Trophoblast cell (in vitro differentiated cells and primary cell): ENCODE measurements around the gene CD69.

Experiments used
- DNase-seq, 2 donors: peaks; one replicate each; pipeline ENCODE4 v3.0.0-alpha.2; 2016
- H2AFZ ChIP-seq: 2 replicates; pipeline ENCODE4 v1.6.1; 2013; ENCODE audit warnings: low read length, moderate library complexity, mild to moderate bottlenecking; ENCODE audit not compliant: insufficient read depth, poor library complexity
- H2AK5ac ChIP-seq: 2 replicates; pipeline ENCODE4 v1.6.1; 2013; ENCODE audit warnings: mild to moderate bottlenecking, low read length
- H2BK120ac ChIP-seq: 2 replicates; pipeline ENCODE4 v1.6.1; 2013; ENCODE audit warnings: low read length, mild to moderate bottlenecking, moderate library complexity; ENCODE audit not compliant: insufficient read depth, poor library complexity
- H2BK12ac ChIP-seq: 2 replicates; pipeline ENCODE4 v1.6.1; 2013; ENCODE audit warnings: mild to moderate bottlenecking, low read length, moderate library complexity
- H2BK5ac ChIP-seq: 2 replicates; pipeline ENCODE4 v1.6.1; 2013; ENCODE audit warnings: low read length, low read depth, moderate library complexity, mild to moderate bottlenecking; ENCODE audit not compliant: poor library complexity
- H3K14ac ChIP-seq: 2 replicates; pipeline ENCODE4 v1.6.1; 2013; ENCODE audit warnings: mild to moderate bottlenecking, low read length
- H3K18ac ChIP-seq: 2 replicates; pipeline ENCODE4 v1.6.1; 2013; ENCODE audit warnings: mild to moderate bottlenecking, low read length
- H3K23ac ChIP-seq: 2 replicates; pipeline ENCODE4 v1.6.1; 2013; ENCODE audit warnings: low read length
- H3K27ac ChIP-seq: 2 replicates; pipeline ENCODE4 v1.5.1; 2013; ENCODE audit warnings: low read depth, mild to moderate bottlenecking, inconsistent platforms, low read length, moderate library complexity
- H3K27me3 ChIP-seq: 2 replicates; pipeline ENCODE4 v1.6.1; 2013; ENCODE audit warnings: inconsistent platforms, mild to moderate bottlenecking, low read length, moderate library complexity; ENCODE audit not compliant: insufficient read depth
- H3K36me3 ChIP-seq, 2 experiments: 1 replicate in 1 of 2; 2 replicates in 1 of 2; pipeline ENCODE4 v1.6.1; 2013; ENCODE audit warnings: low read length in 2 of 2, mild to moderate bottlenecking in 2 of 2, moderate library complexity in 1 of 2; ENCODE audit not compliant: insufficient read depth in 2 of 2, control insufficient read depth in 1 of 2
- H3K4ac ChIP-seq: 2 replicates; pipeline ENCODE4 v1.6.1; 2013; ENCODE audit warnings: low read depth, mild to moderate bottlenecking, low read length, moderate library complexity
- H3K4me1 ChIP-seq, 2 experiments: 1 replicate in 1 of 2; 2 replicates in 1 of 2; pipeline ENCODE4 v1.6.1; 2013; ENCODE audit warnings: low read length in 2 of 2, mild to moderate bottlenecking in 2 of 2, moderate library complexity in 1 of 2; ENCODE audit not compliant: insufficient read depth in 2 of 2, control insufficient read depth in 1 of 2
- H3K4me2 ChIP-seq: 2 replicates; pipeline ENCODE4 v1.6.1; 2013; ENCODE audit warnings: inconsistent platforms, mild to moderate bottlenecking, low read length, moderate library complexity
- H3K4me3 ChIP-seq: 2 replicates; pipeline ENCODE4 v1.5.1; 2013; ENCODE audit warnings: mild to moderate bottlenecking, low read depth, low read length, inconsistent platforms
- H3K79me1 ChIP-seq: one replicate; pipeline ENCODE4 v1.6.1; 2013; ENCODE audit warnings: low read length
- H3K79me2 ChIP-seq: 2 replicates; pipeline ENCODE4 v1.6.1; 2013; ENCODE audit warnings: low read length, mild to moderate bottlenecking; ENCODE audit not compliant: control insufficient read depth, insufficient read depth, poor library complexity
- H3K9ac ChIP-seq: 2 replicates; pipeline ENCODE4 v1.6.1; 2013; ENCODE audit warnings: mild to moderate bottlenecking, low read length
- H3K9me3 ChIP-seq: 2 replicates; pipeline ENCODE4 v1.6.1; 2013; ENCODE audit warnings: low read depth, mild to moderate bottlenecking, control low read depth, inconsistent platforms, low read length; ENCODE audit not compliant: insufficient read depth
- H4K12ac ChIP-seq: 2 replicates; pipeline ENCODE4 v1.6.1; 2013; ENCODE audit warnings: low read depth, mild to moderate bottlenecking, low read length, moderate library complexity
- H4K8ac ChIP-seq: 2 replicates; pipeline ENCODE4 v1.6.1; 2013; ENCODE audit warnings: low read depth, mild to moderate bottlenecking, low read length, moderate library complexity
- H4K91ac ChIP-seq: one replicate; pipeline ENCODE4 v1.6.1; 2013; ENCODE audit warnings: low read depth, mild to moderate bottlenecking, low read length, moderate library complexity
- WGBS: extraction: QIAGEN DNeasy Blood & Tissue Kit; methylation state at CpG from one replicate; pipeline ENCODE4 v1.1.7; 2013; ENCODE audit warnings: missing lambda C conversion rate; ENCODE audit not compliant: insufficient read length, insufficient coverage; ENCODE audit errors: extremely low coverage; 5-methylcytosine and 5-hydroxymethylcytosine counted together

CD69 gene

DNA sequence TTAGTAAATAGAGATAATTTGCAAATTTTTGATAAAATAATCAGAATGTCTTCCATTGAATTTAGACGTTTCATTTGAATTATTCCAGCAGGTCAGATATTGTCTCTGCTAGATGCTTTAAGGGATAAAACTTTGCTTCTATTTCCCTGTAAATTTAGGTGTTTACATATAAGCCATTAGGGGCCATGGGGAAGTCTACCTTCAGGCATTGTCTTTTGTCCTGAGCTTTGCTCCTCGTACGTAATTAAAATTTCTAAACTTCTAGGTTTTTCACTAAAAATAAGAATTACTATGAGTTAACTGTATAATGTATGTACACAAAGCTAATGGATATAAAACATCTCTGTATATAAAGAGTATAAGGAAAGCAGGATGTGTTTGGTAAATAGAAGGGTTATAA lies 24.1 kb upstream of the CD69 start:
- Histone ChIP-seq H3K36me3 (no peaks in the 10 kb centered on the region), H3K27me3 (no peaks in the 10 kb centered on the region), H2AK5ac (no peak overlapping the region)

DNA sequence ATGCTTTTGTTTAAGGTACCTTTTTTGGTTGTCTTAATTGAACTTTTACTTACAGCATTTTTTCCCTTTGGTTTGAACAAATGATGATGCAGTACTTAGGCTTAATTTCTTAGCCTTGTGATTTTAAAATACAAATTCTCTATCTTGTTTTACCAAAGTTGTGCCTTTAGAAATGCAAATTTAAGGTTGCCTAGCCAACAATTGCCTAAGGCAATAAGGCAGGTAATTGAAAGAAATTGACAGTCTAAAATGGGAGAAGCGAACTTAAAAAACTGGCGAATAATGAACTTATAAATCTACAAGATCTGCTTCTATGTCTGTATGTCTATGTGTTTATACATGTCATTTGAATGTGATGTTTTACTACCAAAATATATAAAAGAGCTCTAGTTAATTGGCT lies 23.6 kb upstream of the CD69 start:
- no CpG with 5 or more reads among the region's 2 CpGs for WGBS
- Histone ChIP-seq H3K27ac (no peak overlapping the region), H3K79me1 (no peaks in the 10 kb centered on the region), H3K79me2 (no peaks in the 10 kb centered on the region), H3K4ac (no peak overlapping the region), H2BK120ac (no peak overlapping the region), H3K14ac (no peak overlapping the region), H3K4me1 (no peaks in the 10 kb centered on the region), H2AK5ac (no peak overlapping the region), H3K23ac (no peak overlapping the region), H3K9me3 (peaks cover 2% of the 10 kb centered on the region), H2BK12ac (no peak overlapping the region), H3K4me2 (no peak overlapping the region), H3K9ac (no peak overlapping the region), H3K18ac (no peak overlapping the region), H2BK5ac (no peak overlapping the region), H4K91ac (no peak overlapping the region), H4K12ac (no peak overlapping the region), H2AFZ (no peak overlapping the region), H3K36me3 (no peaks in the 10 kb centered on the region), H3K4me3 (no peak overlapping the region), H4K8ac (no peak overlapping the region), H3K27me3 (no peaks in the 10 kb centered on the region)
- DNase-seq = no peak

More for the DNA sequence above, 24.1 kb upstream of the CD69 start:
- H2BK5ac ChIP-seq = no peak overlapping the region
- H3K23ac ChIP-seq = no peak overlapping the region
- H3K79me1 ChIP-seq = no peaks in the 10 kb centered on the region
- no peak overlapping the region for H3K14ac ChIP-seq
- WGBS = no CpG with 5 or more reads among the region's 3 CpGs
- no peak overlapping the region for H2AFZ ChIP-seq
- no peaks in the 10 kb centered on the region for H3K4me1 ChIP-seq
- no peak overlapping the region for H3K27ac ChIP-seq
- H3K9ac ChIP-seq = no peak overlapping the region
- H3K9me3 ChIP-seq = peaks cover 2% of the 10 kb centered on the region
- no peak overlapping the region for H4K12ac ChIP-seq
- H3K4me3 ChIP-seq = no peak overlapping the region
- H3K79me2 ChIP-seq = no peaks in the 10 kb centered on the region
- no peak overlapping the region for H4K8ac ChIP-seq
- H2BK120ac ChIP-seq = no peak overlapping the region
- no peak for DNase-seq
- no peak overlapping the region for H4K91ac ChIP-seq
- no peak overlapping the region for H3K18ac ChIP-seq
- no peak overlapping the region for H3K4me2 ChIP-seq
- no peak overlapping the region for H3K4ac ChIP-seq
- H2BK12ac ChIP-seq = no peak overlapping the region

DNA sequence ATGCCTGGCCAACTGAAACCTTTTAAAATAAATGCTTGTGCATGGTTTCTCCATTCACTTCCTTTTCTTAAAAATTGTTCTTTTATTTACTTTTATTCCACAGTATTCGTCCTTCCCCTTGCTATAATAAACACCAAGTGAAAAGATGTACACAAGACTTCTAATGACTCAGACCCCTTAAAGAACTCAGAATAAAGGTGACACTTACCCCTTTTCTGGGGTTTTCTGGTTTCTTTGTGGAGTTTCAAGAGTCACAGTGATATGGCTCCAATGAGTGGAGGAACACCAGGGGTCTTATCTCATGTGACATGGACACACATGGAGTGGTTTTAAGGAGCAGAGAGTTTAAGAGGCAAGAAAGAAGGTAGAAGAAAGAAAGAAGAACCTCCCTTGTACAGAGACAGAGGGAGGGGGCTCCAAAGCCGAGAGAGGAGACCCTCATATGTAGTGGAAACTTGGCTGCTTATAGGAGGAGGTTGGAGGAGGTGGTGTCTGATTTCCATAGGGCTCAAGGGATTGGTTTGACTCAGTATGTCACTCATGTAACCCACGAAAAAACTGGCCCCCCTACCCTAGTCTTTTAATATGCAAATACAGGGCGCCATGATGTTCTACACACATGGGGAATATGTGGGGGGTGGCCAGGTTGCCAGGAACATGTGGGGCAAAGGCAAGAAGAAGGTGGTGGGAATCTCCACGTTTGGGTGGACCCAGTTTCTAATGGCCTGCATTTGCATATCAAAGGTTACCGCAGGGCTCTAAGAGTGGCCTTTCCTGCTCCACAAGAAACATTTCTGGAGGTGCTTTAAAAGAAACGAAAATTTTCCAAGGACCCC lies 22.1 kb upstream of the CD69 start:
- no CpG with 5 or more reads among the region's 7 CpGs for WGBS
- H3K4me3 ChIP-seq = no peak overlapping the region
- no peaks in the 10 kb centered on the region for H3K36me3 ChIP-seq
- no peak overlapping the region for H2BK120ac ChIP-seq
- no peaks in the 10 kb centered on the region for H3K4me1 ChIP-seq
- no peaks in the 10 kb centered on the region for H3K79me1 ChIP-seq
- no peak overlapping the region for H2AFZ ChIP-seq
- H3K18ac ChIP-seq = no peak overlapping the region
- H2AK5ac ChIP-seq = no peak overlapping the region
- no peak overlapping the region for H4K12ac ChIP-seq
- H3K27ac ChIP-seq = no peak overlapping the region
- no peak overlapping the region for H4K91ac ChIP-seq
- no peak overlapping the region for H3K23ac ChIP-seq
- no peak for DNase-seq
- H4K8ac ChIP-seq = no peak overlapping the region
- no peaks in the 10 kb centered on the region for H3K79me2 ChIP-seq
- peaks cover 2% of the 10 kb centered on the region for H3K9me3 ChIP-seq
- H3K27me3 ChIP-seq = no peaks in the 10 kb centered on the region
- no peak overlapping the region for H3K4ac ChIP-seq
- no peak overlapping the region for H3K4me2 ChIP-seq
- H2BK5ac ChIP-seq = no peak overlapping the region
- no peak overlapping the region for H3K14ac ChIP-seq
- H3K9ac ChIP-seq = no peak overlapping the region
- H2BK12ac ChIP-seq = no peak overlapping the region

DNA sequence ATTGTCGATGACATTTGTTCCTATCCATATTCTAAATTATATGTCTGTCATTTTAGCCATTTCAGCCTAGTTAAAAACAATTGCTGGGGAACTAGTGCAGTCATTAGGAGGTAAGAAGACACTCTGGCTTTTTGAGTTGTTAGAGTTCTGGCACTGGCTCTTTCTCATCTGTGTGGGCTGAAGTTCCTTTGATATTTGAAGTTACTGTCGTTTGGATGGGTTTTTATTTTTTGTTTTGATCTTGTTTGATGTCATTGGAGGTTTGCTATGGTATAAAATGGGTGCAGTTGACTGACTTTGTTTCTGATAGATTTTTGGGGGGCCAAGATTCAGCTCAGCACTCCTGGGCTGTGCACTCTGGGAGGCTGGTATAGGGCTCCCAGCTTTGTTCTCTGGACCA lies 20.7 kb upstream of the CD69 start:
- WGBS = no CpG with 5 or more reads among the region's 2 CpGs
- Histone ChIP-seq H4K12ac (no peak overlapping the region), H3K4me1 (no peaks in the 10 kb centered on the region), H3K27me3 (no peaks in the 10 kb centered on the region), H2AK5ac (no peak overlapping the region), H3K14ac (no peak overlapping the region), H3K79me2 (no peaks in the 10 kb centered on the region), H2BK12ac (no peak overlapping the region), H2AFZ (no peak overlapping the region), H3K4ac (no peak overlapping the region), H3K27ac (no peak overlapping the region), H3K23ac (no peak overlapping the region), H3K36me3 (no peaks in the 10 kb centered on the region), H3K4me2 (no peak overlapping the region), H4K91ac (no peak overlapping the region), H3K9ac (no peak overlapping the region), H3K4me3 (no peak overlapping the region), H3K9me3 (peaks cover 2% of the 10 kb centered on the region), H2BK5ac (no peak overlapping the region), H2BK120ac (no peak overlapping the region), H3K79me1 (no peaks in the 10 kb centered on the region), H3K18ac (no peak overlapping the region), H4K8ac (no peak overlapping the region)
- no peak for DNase-seq
